Glutamatergic neuron (in vitro differentiated cells): ENCODE measurements around the gene BARHL2. TPM values are rescaled to one million over a fixed set of nuclear protein-coding genes. Genes with fewer than 3 reads are reported as not detected.
A peak's percentile ranks its signal among the peaks of the same experiment; 100 is the strongest.

Experiments used
- DNase-seq: peaks from one replicate; pipeline ENCODE4 v3.0.0; 2022
- H3K27ac Mint-ChIP-seq: one replicate; pipeline ENCODE4 v1.8.0; 2020; ENCODE audit warnings: mild to moderate bottlenecking, mixed read lengths, inconsistent platforms; ENCODE audit not compliant: unreplicated experiment
- H3K27me3 Mint-ChIP-seq: one replicate; pipeline ENCODE4 v1.8.0; 2020; ENCODE audit warnings: mild to moderate bottlenecking, moderate library complexity, mixed read lengths, inconsistent platforms; ENCODE audit not compliant: unreplicated experiment
- H3K36me3 Mint-ChIP-seq: one replicate; pipeline ENCODE4 v1.8.0; 2020; ENCODE audit warnings: mild to moderate bottlenecking, mixed read lengths, inconsistent platforms; ENCODE audit not compliant: unreplicated experiment
- H3K4me1 Mint-ChIP-seq: one replicate; pipeline ENCODE4 v1.8.0; 2020; ENCODE audit warnings: mild to moderate bottlenecking, low read depth, mixed read lengths, inconsistent platforms; ENCODE audit not compliant: unreplicated experiment
- H3K4me3 Mint-ChIP-seq: one replicate; pipeline ENCODE4 v1.8.0; 2020; ENCODE audit warnings: mild to moderate bottlenecking, mixed read lengths, inconsistent platforms; ENCODE audit not compliant: unreplicated experiment
- H3K9me3 Mint-ChIP-seq: one replicate; pipeline ENCODE4 v1.8.0; 2020; ENCODE audit warnings: mild to moderate bottlenecking, moderate library complexity, mixed read lengths, inconsistent platforms; ENCODE audit not compliant: unreplicated experiment
- total RNA-seq: library from RNA; stranded (reverse); fragmentation: NEBNext Ultra II Directional; extraction: Animal tissue kit (Norgen Biotek cat#: 25700); gene quantifications from one replicate; pipeline ENCODE4 v1.2.1, GENCODE V29; 2021; ENCODE audit not compliant: unreplicated experiment
- TF ChIP-seq, protein P1 (sequence below): fragments of 200-600 bp; sonication (generic); IDR thresholded peaks from one replicate; pipeline ENCODE4 v1.5.0; 2021; ENCODE audit not compliant: partially characterized antibody, unreplicated experiment

BARHL2 gene
- total RNA-seq, 1 donor from 2014 or later: 0.27 TPM

DNA sequence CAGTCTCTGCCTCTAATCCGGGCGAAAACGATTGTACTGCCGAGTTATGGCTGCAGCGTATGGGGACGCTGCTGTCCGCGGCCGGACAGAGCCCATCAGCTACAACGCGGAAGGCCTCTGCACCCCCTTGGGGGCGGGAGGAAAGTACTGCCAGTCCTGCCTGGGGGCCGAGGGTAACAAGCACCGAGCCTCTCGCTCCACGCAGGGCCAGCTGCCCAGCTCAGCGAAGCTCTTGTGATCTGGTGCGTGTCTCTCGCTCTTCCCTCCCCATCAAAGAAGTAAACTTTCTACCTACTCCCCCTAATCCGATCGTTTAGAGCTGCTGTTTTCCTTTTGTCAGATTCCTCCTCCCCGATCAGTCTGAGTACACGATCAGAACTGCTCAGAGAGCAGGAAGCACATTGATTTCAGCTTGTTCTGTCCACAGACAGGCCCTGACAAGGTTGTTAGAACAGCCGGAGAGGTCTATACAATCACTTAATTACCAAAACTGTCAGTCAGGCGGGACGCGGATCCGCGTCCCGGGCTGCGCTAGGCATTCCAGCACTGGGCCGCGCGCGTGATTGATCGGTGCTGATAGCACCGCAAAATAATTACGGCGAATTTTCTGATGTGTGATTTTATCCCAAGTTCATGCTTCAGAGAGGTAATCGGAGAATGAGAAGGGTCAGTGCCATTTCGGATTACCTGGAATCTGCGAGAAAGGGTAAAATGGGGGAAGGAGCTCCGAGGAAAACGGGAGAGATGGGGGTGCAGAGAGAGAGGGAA lies 8.7 kb upstream of the BARHL2 start:
- Mint-ChIP-seq H3K27ac (peak overlapping the region; percentile 76), H3K27me3 (peaks cover 42% of the 10 kb centered on the region), H3K4me3 (peak overlapping the region; percentile 92), H3K4me1 (peaks cover 23% of the 10 kb centered on the region), H3K9me3 (peaks cover 35% of the 10 kb centered on the region), H3K36me3 (no peaks in the 10 kb centered on the region)
- peak; percentile 48 for DNase-seq
- TF ChIP-seq, protein P1, sequence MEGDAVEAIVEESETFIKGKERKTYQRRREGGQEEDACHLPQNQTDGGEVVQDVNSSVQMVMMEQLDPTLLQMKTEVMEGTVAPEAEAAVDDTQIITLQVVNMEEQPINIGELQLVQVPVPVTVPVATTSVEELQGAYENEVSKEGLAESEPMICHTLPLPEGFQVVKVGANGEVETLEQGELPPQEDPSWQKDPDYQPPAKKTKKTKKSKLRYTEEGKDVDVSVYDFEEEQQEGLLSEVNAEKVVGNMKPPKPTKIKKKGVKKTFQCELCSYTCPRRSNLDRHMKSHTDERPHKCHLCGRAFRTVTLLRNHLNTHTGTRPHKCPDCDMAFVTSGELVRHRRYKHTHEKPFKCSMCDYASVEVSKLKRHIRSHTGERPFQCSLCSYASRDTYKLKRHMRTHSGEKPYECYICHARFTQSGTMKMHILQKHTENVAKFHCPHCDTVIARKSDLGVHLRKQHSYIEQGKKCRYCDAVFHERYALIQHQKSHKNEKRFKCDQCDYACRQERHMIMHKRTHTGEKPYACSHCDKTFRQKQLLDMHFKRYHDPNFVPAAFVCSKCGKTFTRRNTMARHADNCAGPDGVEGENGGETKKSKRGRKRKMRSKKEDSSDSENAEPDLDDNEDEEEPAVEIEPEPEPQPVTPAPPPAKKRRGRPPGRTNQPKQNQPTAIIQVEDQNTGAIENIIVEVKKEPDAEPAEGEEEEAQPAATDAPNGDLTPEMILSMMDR: no peak

DNA sequence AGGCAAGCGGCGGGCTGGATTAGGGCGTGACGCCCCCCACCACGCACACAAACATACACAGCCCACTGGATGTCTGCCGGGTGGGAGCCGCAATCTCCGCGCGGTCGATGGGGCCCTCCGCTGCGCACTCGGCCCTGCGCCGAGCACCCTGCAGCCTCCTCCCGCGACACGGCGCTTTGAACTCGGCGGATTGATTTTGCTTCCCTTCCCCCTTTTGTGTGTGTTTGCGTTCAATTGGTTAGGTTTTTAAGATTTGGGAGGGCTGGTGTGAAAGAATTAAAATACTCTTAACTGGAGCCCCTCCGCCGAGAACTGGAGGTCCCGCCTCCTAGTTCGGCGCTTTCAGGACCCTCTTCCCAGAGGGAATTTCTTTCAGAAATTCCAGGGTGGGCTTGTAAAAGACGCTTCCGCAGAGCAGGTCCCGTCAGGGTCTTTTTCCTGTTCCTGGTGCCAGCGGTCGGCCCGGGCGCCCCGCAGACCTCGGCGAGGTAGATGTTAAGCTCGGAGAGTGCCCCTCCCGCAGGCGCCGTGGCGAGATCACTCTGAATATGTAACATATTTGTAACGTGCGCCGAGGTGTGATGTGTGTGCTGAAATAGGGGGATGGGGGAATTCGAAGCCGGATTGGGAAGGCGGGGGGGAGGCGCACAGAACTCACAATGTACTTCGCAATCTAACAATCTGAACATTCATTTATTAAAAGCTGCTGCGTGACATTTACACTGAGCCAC lies 8.0 kb upstream of the BARHL2 start:
- DNase-seq: no peak
- Mint-ChIP-seq H3K4me3 (peak overlapping the region; percentile 92), H3K27me3 (peaks cover 43% of the 10 kb centered on the region), H3K27ac (no peak overlapping the region), H3K4me1 (peaks cover 23% of the 10 kb centered on the region), H3K36me3 (no peaks in the 10 kb centered on the region), H3K9me3 (peaks cover 34% of the 10 kb centered on the region)
- TF ChIP-seq, protein P1: no peak

DNA sequence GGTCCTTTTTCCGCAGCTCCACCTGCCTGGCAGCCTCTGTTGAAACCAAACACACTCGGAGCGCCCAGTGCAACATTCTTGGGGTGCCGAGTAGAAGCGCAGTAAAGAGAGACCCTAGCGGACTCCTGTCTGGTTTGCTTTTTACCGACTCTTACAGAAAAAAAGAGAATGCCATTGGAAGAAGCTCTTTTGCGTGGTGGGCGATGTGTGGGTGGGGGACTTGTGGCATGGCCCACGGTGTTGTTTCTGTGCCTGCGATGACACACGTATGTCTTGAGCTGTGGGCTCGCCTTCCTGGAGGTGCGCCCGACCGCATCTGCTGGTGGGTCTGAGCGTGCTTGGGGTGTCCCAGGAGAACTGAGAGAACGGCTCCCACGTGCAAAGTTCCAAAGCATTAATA lies 7.3 kb upstream of the BARHL2 start:
- no peak overlapping the region for H3K27ac Mint-ChIP-seq
- DNase-seq: no peak
- H3K4me3 Mint-ChIP-seq: peak overlapping the region; percentile 92

DNA sequence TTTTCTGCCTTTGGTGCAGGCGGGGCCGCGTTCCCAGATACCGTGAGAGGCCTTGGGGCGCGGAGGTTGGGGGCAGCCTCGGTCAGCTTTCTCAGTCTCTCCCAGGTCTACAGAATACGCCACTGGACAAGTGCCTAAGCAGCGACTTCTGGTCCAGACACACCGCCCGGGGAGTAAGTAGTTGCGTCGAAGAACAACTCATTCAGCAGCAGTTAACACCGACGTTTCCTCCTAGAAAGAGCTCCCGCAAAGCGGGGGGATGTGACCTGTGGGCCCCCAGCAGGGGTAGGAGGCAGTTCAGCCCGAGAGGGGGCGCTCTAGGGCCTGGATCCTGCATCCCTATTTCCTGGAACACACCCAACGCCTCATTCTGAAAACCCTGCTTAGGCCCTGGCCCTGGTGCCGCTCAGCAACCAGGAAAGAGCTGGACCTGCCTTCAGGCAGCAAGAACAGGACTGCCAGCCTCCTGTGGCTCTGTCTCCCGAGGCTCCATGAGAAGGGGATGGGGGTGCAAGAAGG lies 6.5 kb upstream of the BARHL2 start:
- H3K9me3 Mint-ChIP-seq: peaks cover 37% of the 10 kb centered on the region
- no peak overlapping the region for H3K27ac Mint-ChIP-seq
- peaks cover 26% of the 10 kb centered on the region for H3K4me1 Mint-ChIP-seq
- no peaks in the 10 kb centered on the region for H3K36me3 Mint-ChIP-seq
- peaks cover 45% of the 10 kb centered on the region for H3K27me3 Mint-ChIP-seq
- peak overlapping the region; percentile 35 for H3K4me3 Mint-ChIP-seq
- TF ChIP-seq, protein P1: peak; percentile 73
- DNase-seq: peak; percentile 75

More for the DNA sequence above, 7.3 kb upstream of the BARHL2 start:
- H3K9me3 Mint-ChIP-seq: peaks cover 32% of the 10 kb centered on the region
- peaks cover 25% of the 10 kb centered on the region for H3K4me1 Mint-ChIP-seq
- TF ChIP-seq, protein P1: no peak
- peaks cover 43% of the 10 kb centered on the region for H3K27me3 Mint-ChIP-seq
- no peaks in the 10 kb centered on the region for H3K36me3 Mint-ChIP-seq
